Stimulated activated CD4-positive, alpha-beta T cell treated with anti-CD3 and anti-CD28 coated beads, Interleukin-15, amount 100 ng/mL, for 1 hour (primary cell): Measurements from ENCODE around the gene TRAF3.

Experiments
- DNase-seq, 2 donors: peaks; one replicate each; pipeline ENCODE4 v3.0.0-alpha.2; 2020; ENCODE audit warnings: low read depth in 1 of 2, low spot score in 1 of 2

TRAF3 gene

DNA sequence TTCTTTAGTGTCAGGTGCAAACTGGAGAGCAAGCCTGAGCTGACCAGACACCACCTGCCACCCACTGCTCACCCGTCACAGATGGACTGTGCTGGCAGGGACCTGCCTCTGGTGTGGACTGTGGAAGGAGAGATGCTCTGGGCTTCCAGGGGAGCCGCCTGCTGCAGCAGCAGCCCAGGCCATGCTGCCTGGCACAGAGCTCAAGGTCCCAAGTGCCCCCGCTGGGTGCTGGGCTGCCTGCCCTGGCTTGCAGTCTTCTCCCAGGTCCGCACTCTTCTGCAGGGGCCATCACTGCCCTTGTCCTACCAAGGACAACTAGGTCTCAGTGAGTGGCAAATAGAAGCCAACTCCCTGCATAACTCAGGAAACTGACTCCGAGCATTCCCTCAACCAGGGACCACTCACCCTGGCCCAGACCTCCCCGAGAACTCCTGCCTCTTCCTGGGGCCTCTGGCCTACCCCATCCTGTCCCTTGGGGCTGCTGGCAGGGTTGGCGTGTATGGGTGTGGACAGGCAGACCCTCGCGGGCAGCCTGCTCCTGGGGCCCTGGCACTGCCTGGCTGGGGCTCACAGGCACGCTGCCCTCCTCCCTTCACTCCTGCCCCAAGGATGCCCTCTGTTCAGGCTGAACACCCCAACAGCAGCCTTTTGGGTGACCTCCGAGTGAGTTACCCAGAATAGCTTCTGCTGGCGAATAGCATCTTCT is 154.5 kb downstream of the TRAF3 start:
- no peak for DNase-seq

DNA sequence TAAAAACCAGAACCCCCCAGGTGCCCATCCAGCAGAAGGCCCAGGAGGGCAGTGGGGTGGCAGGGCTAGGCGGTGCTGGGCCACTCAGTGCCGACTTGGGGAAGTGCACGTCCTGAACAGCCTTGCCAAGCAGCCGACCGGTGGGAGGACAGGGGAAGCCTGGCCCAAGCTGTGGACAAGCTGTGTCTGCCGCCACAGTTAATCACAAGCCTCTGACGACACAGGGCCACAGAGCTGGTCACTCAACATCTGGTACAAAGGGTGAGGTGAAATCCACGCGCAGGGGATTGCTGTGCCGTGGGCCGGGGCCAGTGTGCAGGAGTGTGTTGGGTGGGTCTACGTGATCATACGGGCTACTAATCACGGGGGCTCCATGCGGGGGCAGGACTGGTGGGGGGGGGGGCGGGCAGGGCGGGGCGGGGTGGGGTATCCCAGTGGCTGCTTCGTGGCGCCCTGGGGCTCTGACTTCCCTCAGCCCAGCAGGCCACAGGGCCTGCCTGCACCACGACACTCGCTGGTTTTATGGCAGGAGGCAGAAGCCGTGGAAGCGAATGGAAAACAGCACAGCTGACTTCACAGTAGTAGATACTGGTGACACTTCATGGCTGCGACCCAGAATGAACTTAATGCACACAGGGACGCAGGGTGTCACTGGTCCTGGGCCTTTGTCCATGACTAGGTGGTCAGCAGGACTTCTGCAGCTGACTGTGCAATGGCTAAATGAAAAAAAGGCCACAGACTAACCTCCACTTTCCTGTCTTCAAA is 155.4 kb downstream of the TRAF3 start:
- DNase-seq, result no peak

DNA sequence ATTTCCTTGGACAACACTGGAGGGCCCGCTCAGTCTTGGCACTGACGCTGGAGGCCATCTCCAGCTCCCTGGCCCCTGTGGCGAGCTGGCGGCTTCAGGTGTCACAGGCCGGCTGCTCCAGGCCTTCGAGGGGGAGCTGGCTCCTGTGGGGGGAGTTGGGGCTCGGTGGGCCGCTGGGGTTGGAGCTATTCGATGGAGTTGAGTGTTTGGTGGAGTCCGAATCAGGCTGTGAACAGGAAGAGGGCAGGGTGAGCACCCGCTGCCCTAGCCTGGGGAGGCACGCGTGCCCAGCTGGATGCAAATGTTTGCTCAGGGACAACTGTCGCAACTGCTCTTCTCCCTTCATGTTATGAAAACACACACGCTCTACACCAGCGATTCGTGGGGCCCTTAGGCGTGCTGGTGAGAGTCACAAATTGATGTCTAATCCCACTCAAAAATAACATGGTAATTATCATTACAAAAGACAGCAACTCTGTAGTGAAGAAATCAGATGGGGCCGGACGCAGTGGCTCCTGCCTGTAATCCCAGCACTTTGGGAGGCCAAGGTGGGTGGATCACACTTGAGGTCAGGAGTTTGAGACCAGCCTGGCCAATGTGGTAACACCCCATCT is 156.5 kb downstream of the TRAF3 start:
- DNase-seq, result no peak

DNA sequence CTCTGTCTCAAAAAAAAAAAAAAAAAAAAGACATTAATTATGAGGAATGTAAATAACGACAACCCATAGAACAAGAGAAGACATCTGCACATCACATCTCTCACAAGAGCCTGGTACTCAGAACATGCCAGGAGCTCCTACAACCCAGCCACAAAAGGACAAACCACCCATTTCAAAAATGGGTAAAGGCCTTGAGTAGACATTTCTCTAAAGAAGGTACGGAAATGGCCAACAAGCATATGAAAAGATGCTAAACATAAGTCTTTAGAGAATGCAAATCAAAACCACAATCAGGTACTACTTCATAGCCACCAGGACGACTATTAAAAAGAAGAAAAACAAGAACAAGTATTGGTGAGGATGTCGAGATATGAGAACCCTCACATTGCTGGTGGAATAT is 158.5 kb downstream of the TRAF3 start:
- no peak for DNase-seq

DNA sequence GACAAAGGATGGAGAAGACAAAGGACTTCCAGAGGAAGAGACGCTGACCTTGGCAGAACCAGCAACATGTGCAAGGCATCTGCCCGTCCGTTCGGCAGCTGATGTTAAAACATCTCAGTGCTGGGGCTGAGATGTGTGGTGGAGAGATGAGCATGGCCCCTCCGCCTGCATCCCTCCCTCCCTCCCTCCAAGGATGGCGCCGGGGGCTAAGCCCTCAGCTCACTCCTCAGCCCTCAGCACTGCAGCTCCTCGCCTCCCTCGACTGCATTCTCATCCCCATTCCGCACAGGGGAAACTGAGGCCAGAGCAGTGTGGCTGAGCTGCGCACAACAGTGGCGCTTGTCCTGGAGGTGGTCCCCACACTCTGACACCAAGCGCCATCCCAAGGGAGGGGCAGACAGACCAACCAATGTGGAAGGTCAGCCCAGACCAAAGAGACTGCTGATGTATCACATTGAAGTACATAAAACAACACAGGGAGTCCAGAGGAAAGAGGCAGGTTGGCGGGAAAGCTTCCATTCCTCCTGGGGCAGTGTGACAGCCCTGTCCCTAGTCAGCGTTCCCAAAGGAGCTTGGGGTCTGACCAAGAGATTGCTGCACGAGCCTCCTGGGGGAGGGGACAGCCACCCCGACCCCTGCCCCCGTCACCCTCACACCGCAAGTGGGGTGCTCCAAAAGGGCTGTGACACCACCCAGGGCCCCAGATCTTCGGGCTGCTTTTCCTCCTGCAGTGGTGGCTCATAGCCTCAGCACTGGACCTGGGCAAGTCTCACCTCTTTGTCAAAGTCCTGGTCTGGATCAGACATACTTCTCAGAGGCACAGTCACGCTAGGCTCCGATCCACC is 160.3 kb downstream of the TRAF3 start:
- DNase-seq, result no peak

DNA sequence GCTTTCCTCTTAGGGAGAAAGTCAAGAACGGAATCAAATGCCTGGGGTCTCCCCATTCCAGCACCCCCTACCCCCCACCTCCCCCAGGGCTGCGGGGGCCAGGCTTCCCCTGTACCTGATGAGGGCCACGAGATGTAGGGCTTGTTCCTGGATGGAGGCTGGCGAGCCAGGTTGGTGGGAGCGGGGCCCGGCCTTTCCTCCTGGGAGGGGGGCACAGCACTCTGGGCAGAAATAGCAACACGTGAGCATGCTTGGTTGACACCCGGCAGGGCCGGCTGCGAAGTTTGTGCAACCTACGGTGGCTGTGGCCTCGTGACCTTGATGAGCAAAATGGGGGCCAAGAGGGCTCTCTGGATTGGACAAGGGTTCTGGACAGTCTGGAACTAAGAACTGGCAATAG is 160.9 kb downstream of the TRAF3 start:
- DNase-seq, result no peak

DNA sequence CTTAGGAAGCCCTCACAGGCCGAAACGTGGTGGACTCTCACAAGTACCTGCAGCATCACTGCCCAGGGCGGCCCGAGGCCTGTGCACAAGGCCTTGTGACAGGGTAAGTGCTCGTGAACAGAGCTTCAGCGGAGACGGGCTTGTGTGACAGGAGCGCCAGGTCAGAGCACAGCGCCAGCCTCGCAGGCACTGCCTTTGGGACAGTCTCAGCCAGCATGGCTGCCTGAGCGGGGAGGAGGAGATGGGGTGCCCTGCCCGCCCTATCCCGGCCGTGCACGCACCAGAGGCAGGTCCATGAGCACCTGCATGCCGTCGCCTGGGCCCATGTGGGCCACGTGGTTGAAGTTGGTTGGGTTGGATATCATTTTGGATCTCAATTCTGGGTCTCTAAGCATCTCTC is 162.1 kb downstream of the TRAF3 start:
- no peak for DNase-seq

DNA sequence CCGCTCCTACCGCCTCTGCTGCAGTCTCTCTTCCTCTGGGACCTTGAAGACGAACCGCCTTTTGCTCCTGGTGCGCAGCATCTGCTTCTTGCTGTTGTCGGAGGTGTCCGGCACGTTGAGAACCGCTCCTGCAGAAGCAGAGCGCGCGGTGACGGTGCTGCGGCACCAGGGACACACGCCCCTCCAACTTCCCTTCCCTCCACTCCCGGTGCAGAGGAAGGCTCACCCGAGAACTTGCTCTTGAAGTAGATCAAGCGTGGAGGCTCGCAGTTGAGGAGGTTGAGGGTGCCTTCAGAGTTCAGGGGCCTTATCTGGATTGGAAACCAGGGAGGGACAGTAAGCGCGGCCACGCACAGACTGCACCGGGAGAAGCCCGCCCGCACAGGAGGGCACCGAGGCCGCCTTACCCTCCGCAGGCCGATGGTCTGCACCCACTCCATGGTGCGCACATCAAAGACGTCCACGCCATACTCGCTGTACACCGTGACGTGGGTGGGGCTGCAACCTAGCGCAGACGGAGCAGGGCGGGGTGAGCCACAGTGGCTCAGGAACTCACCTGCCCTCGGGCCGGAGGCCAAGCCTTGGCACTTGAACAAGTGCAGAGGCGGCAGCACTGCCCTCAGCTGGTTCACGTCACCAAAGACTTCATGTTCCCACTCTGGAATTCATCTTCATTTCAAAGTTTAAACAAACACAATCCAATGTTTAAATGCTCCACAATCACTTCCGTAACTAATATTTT is 162.7 kb downstream of the TRAF3 start:
- DNase-seq, result no peak

DNA sequence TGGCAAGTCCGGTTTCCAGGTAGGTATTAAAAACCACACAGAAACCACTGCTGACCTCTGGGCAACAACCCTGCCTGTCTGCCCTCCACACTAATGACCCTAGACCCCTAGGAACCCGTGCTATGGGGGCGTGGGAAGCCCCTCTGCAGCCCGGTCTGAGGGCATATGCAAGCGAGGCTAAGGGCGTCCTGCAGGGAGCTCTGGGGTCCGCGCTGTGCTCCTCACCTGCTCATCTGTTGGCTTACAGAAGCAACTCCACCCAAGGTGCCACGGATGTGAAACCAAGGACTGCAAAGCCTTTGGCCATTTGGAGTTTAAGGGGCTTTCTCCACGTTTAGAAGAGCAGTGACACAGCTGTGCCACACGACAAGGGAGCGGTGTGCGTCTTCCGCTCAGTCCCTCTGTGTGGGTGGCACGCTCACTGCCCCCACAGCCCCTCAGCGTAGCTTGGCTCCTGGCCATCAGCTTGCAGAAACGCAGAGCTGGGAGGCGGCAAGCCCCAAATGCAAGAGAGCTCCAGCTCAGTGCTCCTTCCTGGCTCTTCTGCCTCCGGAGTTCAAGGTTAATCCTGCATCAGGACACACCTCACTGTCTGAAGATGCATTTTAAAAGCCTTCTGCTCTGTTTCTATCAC is 163.6 kb downstream of the TRAF3 start:
- no peak for DNase-seq

DNA sequence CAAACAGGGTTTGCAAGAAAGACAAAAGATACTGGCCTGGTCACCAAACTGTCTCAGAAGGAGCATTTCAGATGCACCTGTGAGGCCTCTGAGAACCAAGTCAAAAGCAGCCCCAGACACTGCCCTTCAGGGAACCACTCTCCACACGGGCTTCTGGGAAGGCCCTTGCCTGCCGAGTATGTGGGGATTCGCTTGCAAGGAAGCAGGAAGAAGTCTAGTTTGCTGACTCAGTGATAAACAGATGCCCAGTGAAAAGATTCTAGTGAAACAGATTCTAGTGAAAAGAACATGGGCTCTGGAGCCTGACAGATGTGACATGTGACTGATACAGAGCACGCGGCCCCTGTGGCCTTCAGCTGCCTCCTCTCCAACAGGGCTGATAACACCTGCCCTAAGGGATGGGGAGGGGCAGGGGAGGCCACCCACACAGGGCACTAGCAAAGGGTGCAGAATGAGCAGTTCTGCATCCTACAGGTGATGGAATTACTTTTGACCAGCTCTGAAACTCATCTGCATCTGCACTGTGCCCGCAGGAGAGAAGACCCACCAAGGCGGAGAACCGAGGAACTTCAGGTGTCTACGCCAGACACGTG is 164.3 kb downstream of the TRAF3 start:
- no peak for DNase-seq

DNA sequence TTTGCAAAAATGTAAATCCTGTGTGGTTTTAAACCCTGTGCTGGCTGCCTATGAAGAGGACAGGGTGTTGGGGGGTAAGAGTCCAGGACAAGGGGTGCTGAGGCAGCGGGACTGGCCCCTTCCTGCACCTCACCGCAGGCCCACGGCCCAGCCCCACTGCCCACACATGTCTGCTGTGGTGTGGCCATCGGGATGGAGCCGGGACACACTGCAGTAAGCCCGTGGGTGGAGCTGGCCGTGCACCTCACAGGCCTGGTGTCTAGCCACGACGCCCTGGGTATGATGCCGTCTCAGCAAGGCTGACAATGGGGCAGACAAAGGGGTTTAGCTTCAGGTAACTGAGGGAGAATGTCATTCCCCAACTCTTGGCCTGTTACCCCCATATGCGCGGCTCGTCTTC is 164.8 kb downstream of the TRAF3 start:
- no peak for DNase-seq

DNA sequence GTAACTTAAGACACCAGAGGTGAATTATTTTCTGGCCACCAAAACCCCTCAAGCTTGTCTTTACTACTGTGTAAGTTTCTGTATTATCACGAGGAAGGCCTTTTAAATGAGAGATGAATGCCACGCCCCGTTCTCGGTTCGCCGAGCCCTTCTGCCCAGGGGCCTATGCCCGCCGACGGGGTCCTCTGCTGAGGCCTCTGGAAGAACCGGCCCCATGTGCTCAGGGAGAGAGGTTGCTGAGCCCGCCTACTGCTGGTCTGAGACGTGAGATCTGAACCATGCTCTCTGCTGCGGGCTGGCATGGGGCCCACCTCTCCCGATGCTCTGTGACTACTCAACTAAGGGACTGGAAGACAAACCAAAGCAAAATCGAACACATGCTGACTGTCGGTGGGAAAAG is 166.2 kb downstream of the TRAF3 start:
- DNase-seq, result no peak

DNA sequence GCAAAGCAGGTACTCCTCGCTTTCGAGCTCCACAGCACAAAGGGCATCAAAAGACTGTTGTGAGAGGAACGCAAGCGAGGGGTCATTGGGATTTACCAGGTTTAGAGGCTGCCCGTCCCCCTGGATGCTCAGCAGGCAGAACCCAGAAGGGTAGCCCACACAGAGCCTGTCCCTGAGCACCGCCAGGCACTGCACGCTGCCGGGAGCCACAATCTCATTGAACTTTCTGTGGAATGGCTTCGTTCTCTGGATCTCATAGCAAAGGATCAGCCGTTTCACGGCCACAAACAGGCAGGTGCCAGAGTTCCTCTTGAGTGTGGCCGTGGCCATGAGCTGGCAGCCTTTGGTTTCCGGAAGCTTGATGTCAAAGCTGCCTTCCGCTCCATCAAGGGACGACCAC is 166.7 kb downstream of the TRAF3 start:
- no peak for DNase-seq

DNA sequence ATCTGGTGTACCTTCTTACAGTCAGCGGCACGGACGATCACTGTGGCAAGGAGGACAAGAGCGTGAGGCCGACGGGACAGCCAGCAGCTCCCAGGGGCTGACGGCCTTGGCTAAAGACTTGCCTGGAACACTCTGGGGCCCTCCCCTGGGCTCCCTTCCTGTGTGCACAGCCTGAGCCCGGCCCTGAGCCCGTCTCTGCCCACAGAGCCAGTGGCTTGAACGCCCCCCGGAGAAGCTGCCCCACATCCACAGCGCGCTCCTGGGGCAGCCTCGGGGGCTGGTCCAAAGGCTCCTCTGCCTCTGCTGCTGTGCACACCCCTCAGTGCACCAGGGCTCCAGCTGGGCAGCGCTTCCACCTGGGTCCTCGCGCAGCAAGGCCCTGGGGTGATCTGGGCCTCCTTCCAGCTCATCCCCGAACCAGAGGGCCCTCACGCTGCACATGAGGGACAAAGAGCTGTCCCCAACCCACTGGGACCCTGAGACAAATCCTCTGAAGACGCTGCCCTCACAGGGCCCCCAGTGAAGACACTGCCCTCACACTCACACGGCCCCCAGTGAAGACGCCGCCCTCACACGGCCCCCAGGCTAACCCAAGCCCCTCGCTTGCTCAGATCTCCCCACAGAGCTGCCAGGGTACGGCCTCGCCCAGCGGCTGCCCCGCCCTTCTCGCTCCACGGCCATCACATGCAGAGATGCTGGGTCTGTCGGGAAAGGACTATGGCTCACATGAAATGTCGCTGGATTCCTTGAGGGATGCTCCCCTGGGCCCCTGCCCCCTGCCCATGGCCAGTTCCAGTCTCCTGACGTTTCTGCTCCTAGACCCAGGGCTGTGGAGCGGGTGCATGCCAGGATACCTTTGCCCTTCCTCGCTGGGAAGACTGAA is 167.4 kb downstream of the TRAF3 start:
- no peak for DNase-seq

DNA sequence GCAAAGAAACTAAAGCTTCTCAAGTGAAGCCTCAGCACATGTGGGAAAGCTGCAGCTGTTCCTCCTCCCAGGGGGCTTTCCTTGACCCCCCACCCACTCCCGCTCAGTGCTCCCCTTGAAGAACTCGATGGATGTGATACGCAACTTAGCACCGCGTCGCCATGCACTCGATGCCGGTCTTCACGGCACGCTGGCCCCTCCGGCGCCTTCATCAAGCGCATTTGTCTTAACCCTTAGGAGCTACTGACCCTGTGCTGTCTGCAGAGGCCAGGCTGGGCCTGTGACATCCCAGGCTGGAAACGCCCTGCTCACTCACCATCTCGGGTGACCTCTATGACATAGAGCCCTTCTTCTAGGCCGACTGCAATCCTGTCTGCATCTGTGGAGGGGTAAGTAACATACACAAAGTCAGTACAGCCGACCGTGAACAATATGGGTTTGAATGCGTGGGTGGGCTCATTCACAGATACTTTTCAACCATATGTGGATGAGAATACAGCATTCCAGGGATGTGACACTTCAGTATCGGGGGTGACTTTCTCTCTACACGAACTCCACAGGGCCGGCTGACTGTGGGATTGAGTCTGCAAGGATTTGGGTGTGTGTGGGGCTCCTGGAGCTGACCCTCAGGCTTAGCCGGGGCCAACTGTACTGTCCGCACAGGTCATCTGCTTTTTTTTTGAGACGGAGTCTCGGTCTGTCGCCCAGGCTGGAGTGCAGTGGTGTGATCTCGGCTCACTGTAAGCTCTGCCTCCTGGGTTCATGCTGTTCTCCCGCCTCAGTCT is 168.3 kb downstream of the TRAF3 start:
- DNase-seq, result no peak

DNA sequence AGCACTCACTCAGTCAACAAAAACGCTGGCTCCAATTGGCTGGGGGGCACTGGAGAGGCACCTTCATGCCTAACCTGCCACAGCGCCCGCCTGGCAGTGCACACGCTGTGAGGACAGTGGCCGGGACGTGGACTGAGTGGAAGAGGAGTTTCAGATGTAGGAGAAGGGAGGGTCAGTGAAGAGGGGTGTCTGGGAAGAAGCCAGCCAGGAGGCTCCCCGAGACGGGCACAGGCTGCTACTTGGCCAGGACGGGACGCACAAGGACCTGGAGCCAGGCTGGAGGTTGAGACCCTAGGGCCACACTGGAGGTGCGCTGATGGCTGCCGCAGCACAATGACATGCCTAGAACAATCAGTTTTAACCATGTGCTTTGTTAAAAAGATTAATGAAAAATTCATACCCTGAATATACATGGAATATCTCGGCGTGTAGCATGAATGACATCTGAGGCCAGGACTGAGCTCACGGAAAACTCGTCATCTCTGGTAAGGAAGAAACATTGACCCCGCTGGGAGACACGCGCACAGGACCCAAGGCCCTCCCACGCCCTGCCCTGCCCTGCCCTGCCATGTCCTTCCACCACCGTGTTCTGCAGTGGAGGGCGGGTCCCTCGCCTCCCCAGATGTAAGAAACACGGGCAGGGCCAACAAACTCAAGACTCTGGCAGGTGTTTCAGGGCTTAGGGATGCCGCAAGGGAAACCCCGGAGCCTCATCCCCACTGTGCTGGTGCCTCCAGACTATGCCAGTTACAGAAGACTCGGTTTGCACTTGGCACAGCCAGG is 170.3 kb downstream of the TRAF3 start:
- DNase-seq, result no peak

DNA sequence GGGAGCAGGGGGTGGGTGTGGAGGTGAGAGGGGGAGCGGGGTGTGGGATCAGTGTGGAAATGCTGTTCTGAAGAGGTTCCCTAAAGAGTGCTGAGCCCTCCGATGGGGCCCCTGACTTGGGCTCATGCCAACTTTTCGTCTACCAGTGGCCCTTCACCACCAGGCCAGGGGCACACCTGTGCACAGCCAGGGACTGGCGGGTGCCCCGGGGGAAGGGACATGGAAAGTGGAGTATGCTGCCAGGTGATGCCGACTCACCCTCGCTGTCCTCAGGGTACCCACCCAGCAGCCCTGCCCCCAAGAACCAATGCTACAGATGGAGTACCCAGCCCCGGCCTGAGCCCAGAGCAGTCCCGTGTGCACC is 171.4 kb downstream of the TRAF3 start:
- DNase-seq, result no peak
